Myocyte (in vitro differentiated cells): ENCODE measurements around the gene KSR1. TPM values are rescaled to one million over a fixed set of nuclear protein-coding genes. Genes with fewer than 3 reads are reported as not detected.

ENCODE experiments used
- DNase-seq: peaks from one replicate; pipeline ENCODE4 v3.0.0-alpha.2; 2012; ENCODE audit warnings: low read depth
- total RNA-seq: library from RNA; depleted of rRNA; stranded (reverse); fragments of >200 nt; gene quantifications from 2 replicates; pipeline ENCODE4 v1.2.3, GENCODE V29; 2014

The KSR1 gene
- total RNA-seq, 1 donor from 2014 or later, result 11.7 TPM

- DNase-seq, result no peak
Measured at GRCh38 chr17:27585153-27585681, 129.0 kb downstream of the KSR1 start.

DNA sequence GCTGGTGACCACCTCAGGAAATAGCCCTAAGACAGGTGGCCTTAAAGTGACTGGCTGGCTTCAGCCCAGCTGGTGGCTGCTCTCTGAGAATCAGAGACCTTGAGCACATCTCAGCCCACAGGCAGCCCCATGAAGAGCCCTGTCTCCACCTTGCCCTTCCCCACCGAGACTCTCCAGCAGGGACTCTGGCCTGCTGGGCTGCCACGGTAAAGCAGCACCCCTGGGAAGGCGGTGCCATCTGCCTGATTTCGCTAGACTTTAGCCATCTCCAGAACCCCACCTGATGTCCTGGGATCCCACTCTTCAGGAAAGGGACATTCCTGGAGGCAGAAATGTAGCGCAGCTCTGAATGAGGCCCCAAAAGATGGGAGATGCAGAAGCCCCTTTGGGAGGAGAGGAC, 129.5 kb downstream of the KSR1 start:
- no peak for DNase-seq

DNA sequence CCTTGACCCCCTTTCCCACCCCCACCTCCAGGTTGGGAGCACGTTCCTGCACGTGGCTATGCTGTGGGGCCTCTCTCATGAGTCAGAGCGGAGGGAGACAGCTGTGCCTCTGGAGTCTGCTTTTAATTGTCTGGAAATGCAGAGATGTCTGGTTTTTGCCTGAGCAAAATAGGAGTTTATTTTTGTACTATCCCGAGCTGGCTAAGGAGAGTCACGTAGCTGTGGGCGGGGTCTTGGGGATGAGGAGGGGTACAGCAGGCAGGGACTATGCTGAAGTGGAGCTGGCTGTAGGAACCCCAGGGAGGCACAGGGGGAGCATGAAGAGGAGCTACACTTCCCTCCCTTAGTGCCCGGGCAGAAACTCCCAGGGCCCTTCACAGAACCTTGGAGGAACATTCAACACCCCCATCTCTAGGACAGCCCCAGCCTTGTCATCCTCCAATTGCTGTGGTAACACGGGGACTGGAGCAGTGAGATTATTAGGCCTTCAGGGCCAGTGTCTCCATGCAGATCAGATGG, 130.0 kb downstream of the KSR1 start:
- peak; percentile 84 for DNase-seq

- no peak for DNase-seq
Measured at GRCh38 chr17:27588354-27588753, 132.1 kb downstream of the KSR1 start.

DNA sequence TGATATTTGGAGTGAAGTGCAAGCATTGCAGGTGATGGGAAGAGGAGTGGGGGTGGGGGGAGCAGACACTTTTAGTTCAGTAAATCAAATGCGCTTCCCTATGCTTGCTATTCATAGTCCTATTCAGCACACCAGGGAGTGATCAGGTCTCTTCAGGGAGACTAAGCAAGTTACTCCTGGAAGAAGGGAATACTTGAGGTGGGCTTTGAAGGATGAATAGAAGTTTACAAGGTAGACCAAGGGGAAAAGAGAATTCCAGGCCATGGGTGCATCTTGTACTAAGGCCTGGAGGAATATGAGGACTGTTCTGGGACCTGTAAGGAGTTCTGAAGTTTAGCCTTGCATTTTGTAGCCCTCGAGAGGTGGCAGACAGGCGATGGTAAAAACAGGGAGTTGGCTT, 134.6 kb downstream of the KSR1 start:
- no peak for DNase-seq

DNA sequence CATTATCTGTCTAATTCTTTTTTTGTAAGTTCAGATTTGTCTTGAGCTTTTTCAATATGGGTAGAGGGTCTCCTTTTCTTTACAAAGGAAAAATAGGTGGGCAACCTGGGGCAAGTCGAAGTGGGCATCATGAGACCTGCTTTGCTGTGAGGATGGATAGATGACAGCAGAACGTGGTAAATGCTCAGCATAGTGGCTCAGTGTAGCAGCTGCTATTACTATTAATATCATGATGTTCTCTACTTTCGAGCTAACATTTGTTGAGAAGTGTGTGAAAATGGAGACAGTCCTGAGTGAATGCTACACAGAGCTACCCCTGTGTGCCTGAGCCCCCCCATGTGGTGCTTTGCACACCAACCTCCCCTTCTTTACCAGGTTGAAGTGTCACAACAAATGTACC, 135.7 kb downstream of the KSR1 start:
- peak; percentile 68 for DNase-seq

DNA sequence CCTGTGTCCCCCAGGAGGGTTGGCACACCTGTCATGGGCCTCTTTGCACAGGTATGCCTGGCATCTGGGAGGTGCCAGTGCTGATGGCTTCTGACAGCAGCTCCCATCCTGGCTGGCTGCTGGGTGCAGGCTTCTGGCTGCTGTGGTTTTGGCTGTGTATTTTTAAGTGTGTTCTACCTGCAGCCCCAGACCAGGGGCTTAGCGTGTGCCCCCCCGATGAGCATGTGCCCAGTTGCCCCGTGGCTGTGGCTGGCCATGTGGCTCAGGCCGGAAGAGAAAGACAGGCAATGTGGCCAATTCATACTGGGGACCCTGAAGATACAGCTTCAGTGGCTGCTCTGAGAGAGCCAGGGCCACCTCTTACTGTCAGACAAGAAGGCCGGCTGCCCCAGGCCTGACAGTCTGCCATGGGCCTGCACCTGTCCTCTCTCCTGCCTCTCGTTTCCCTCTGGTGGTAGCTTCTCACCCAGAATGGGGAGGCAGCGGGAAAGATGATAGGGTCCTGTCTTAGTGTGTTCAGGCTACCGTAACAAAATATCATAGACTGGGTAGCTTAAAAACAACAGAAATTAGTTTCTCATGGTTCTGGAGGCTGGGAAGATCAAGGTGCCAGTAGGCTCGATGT, 137.1 kb downstream of the KSR1 start:
- peak; percentile 57 for DNase-seq

DNA sequence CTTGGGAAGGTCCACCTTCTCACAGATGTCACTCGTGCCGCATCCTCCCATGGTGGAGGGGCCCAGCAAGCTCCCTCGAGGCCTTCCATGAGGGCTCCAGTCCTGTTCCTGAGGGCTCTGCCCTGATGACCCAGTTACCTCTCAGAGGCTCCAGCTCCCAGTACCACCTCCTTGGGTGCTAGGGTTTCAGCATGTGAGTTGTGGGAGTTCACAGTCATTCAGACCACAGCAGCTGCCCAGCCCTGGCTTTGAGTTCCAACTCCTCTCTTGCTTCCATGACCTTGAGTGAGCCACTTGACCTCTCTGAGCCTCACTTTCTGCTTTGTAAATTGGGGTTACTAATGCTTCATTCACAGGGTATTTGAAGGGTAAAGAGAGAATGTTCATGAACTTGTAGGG, 137.6 kb downstream of the KSR1 start:
- peak; percentile 79 for DNase-seq

DNA sequence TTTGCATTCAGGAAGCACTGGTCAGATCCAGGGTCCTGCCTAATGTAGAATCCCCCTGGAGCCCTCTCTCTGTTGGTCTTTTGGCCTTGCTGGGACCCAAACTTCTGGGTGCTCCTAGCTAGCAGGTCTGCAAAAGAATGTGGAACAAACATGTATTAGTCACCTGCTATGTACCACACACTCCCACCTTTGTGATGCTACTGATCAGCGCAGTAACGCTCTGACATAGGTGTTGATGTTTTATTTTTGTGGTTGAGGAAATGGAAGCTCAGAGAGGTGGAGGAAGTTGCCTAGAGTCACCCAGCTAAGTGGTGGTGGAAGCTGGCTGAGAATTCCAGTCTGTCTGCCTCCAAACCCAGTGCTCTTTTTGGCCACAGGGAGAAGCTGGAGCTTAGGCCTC, 139.0 kb downstream of the KSR1 start:
- DNase-seq, result no peak

- no peak for DNase-seq
Measured at GRCh38 chr17:27596096-27596495, 139.8 kb downstream of the KSR1 start.

DNA sequence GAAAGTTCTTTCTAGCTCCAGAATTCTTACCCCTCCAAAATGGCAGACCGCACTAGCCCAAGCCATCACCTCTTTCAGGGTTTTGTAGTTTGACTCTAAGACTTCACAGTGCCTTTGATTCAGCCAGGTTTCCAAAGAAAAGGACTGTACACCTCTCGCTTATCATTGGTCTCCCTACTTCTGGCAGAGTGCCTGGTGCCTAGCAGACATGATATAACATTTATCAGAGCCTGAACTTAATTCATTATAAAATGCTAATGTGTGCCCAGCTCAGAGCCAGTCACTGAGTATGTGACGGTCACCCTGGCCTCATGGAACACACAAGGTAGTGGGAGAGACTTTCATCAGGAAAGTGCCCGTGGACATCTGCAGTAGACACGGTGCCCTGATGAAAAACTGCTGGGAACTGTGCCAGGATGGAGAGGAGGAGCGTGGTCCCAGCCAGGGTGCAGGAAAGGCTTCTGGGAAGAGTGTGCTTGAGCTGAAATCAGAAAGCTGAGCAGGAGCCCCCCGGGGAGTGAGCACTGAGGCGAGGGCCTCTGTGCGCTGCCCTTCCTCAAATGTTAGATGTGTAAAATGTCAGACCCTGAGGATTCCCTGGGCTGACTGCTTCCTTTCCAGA, 140.4 kb downstream of the KSR1 start:
- no peak for DNase-seq

- DNase-seq, result no peak
Measured at GRCh38 chr17:27597188-27597580, 140.9 kb downstream of the KSR1 start.

GRCh38 chr17:27597783-27598320, 141.6 kb downstream of the KSR1 start:
- DNase-seq, result no peak

- no peak for DNase-seq
Measured at GRCh38 chr17:27598337-27599050, 142.2 kb downstream of the KSR1 start.

DNA sequence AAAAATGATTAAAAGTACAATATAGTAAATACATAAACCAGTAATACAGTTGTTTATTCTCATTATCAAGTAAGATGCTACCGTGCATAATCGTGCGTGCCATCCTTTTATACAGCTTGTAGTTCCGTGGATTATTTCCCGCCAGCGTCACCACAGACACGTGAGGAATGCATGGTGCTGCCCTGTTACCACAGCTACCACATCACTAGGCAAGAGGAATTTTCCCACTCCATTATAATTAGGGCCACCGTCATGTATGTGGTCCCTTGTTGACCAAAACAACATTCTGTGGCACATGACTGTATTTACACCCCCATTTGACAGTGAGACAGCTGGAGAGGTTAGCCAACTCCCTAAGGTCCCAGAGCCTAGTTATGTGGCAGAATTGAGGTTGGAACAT, 144.2 kb downstream of the KSR1 start:
- DNase-seq, result peak; percentile 98

DNA sequence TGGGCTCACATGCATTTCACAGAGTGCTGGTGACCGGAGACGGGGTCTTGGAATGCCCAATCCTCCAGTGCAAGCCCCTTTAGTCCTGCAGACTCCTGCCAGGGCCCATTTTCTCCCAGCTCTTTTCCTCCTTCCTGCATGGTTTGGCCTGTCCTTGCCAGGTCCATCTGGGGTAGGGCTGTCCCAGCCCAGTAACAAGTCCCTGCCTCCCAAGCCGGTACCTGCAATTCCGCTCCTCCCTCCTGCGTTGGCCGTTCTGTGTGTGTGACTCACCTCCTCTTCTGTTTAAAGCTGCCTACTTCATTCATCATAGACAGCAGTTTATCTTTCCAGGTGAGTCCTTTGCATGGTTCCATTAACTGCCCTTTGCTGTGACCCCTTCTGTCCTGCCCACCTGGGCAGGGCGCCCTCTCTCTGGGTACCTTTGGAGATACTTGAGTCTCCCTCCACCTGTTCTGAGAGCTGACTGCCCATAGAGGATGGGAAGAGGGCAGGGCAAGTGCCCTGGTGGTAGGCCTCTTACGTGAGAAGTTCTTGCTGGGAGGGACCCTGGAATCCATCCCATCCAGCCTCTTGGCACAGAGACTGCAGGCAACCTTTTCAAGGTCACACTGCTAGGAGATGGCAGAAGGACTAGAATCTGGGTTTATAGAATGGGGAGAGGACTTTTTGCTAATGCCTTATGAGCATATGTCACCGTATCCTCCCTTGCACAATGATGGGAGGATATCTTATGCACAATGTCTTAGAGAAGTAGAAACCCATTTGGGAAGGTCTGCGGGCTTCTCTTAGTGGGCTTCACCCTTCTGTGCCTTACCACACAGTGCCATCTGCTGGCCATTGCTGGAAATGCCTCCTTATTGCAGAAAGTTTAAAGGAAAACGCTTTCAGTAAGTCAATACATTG, 145.1 kb downstream of the KSR1 start:
- DNase-seq, result peak; percentile 77

DNA sequence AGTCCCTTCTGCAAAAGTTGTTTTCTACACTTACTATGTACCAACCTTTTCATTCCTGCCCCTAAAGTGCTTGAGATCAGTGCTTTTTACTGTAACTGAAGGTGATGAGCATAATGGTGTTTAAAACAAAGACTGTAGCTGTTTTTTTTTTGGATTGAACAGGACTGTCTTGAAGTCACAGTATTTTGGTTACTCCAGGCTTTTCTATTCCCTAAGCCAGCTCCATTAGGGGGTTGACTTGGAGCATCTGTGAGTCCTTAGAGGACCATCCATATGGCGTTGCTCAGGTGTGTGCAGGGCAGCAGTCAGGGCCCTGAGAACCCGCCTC, 145.7 kb downstream of the KSR1 start:
- DNase-seq, result no peak

GRCh38 chr17:27602721-27603420, 146.6 kb downstream of the KSR1 start:
- peak; percentile 64 for DNase-seq

DNA sequence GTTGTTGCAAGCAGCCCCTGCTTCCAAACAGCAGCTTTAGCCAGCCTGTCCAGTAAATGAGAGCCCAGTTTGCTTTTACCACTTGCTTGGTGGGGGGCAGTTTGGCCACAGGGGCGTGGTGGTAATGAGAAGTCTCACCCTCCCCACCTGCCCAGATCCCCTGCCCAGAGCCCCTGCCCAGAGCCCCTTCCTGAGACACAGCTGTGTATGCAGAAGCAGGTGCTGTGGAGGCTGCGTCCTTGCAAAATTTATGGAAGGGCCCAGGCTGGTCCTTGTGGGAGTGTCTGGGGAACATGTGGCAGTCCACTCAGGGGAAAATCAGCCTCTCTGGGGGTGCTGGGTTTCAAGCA, 147.1 kb downstream of the KSR1 start:
- no peak for DNase-seq
